IPS-15b (cell line): ENCODE data around the gene S100B.

Experiments used
- H3K27me3 ChIP-seq: one replicate; pipeline ENCODE4 v1.6.1; 2013; ENCODE audit warnings: low read length; ENCODE audit not compliant: control insufficient read depth, insufficient read depth
- H3K36me3 ChIP-seq: one replicate; pipeline ENCODE4 v1.6.1; 2013; ENCODE audit warnings: low read length; ENCODE audit not compliant: control insufficient read depth, insufficient read depth
- H3K4me1 ChIP-seq: one replicate; pipeline ENCODE4 v1.6.1; 2013; ENCODE audit warnings: mild to moderate bottlenecking, low read length; ENCODE audit not compliant: control insufficient read depth, insufficient read depth
- H3K4me3 ChIP-seq: one replicate; pipeline ENCODE4 v1.5.1; 2013; ENCODE audit warnings: low read depth, low read length
- H3K9ac ChIP-seq: one replicate; pipeline ENCODE4 v1.6.1; 2013; ENCODE audit warnings: low read depth, mild to moderate bottlenecking, low read length
- H3K9me3 ChIP-seq: one replicate; pipeline ENCODE4 v1.6.1; 2013; ENCODE audit warnings: mild to moderate bottlenecking, low read length; ENCODE audit not compliant: control insufficient read depth, insufficient read depth

Gene S100B

DNA sequence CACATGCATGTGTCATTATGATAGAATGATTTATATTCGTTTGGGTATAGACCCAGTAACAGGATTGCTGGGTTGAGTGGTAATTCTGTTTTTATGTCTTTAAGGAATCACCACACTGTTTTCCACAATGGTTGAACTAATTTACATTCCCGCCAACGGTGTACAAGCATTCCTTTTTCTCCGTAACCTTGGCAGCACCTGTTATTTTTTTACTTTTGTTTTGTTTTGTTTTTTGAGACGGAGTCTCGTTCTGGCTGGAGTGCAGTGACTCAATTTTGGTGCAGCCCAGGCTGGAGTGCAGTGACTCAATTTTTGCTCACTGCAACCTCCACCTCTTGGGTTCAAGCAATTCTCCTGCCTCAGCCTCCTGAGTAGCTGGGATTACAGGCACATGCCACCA is 8.5 kb upstream of the S100B start:
- no peak overlapping the region for H3K4me3 ChIP-seq
- no peaks in the 10 kb centered on the region for H3K36me3 ChIP-seq
- H3K27me3 ChIP-seq = no peaks in the 10 kb centered on the region
- no peak overlapping the region for H3K9ac ChIP-seq
- H3K9me3 ChIP-seq = peaks cover 3% of the 10 kb centered on the region
- no peaks in the 10 kb centered on the region for H3K4me1 ChIP-seq

DNA sequence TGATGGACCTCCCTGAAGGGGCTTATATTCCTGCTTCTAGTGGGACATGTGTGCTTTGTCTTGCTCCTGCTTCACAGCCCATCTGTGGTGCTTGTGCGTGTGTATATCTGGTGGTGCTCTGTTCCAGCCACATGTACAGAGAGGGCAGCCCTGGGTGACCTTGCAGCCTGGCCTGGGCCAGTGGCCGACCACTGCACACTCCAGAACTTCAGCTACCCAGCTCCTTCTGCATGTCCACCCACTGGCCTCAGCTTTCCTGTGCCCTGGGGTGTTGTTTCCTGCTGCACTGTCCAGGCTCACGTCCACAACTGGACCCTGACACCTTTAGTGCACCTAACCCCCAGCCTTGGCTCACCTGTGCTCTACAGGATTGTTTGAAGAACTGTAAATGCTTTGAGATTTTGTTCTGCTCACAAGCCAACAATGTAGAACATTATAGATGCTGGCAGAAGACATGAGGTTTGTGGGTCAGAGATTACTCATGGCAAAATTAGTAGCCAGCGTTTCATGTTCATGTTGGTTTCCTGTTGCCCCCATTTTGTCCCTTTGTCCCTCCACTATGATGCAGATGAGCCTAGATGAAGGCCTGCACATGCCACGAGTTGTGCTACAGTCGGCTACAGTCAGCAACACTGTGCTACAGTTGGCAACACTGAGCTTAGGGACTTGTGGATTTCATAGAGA is 5.3 kb upstream of the S100B start:
- Histone ChIP-seq H3K4me1 (peaks cover 3% of the 10 kb centered on the region), H3K27me3 (no peaks in the 10 kb centered on the region), H3K4me3 (no peak overlapping the region), H3K36me3 (no peaks in the 10 kb centered on the region), H3K9me3 (peaks cover 3% of the 10 kb centered on the region), H3K9ac (no peak overlapping the region)

DNA sequence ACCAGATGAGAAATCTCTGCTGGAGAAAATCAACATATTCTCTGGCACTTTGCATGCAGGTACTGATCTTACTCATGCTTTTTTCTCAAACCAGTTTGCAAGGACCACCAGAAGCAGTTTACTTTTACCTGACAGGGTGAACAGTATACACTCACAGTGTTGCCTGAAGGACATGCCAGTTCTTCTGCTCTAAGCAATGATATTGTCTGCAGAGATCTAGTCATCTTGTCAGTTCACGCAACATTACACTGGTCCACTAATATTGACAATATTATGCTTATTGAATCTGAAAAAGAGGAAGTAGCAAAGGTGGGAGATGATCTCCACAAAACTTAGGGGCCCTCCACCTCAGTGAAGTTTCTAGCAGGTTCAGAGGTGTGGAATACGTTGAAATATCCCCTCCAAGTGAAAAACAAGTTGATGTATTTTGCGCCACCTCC is 3.8 kb upstream of the S100B start:
- H3K9me3 ChIP-seq = peaks cover 3% of the 10 kb centered on the region
- H3K4me3 ChIP-seq = no peak overlapping the region
- peaks cover 10% of the 10 kb centered on the region for H3K4me1 ChIP-seq
- H3K9ac ChIP-seq = no peak overlapping the region
- no peaks in the 10 kb centered on the region for H3K36me3 ChIP-seq
- no peaks in the 10 kb centered on the region for H3K27me3 ChIP-seq

DNA sequence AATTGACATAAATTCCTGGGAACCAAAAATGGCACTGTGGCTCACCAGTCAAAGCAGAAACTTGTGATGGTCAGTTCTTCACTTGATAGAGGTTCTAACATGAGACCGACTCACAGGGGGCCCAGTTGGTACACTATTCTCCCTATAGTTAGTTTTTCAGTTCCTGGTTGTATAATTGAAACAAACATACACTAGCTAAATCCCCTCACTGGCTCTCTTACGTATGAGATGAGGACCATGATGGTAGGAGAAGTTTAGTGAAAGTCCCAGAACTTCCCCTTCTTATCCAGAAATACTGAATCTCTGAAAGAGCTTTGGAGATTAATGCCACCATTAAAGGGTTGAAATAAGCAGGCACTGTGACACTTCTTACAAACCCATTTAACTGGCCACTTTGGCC is 2.8 kb upstream of the S100B start:
- peaks cover 12% of the 10 kb centered on the region for H3K4me1 ChIP-seq
- H3K36me3 ChIP-seq = no peaks in the 10 kb centered on the region
- H3K27me3 ChIP-seq = no peaks in the 10 kb centered on the region
- no peak overlapping the region for H3K4me3 ChIP-seq
- peaks cover 3% of the 10 kb centered on the region for H3K9me3 ChIP-seq
- H3K9ac ChIP-seq = no peak overlapping the region

DNA sequence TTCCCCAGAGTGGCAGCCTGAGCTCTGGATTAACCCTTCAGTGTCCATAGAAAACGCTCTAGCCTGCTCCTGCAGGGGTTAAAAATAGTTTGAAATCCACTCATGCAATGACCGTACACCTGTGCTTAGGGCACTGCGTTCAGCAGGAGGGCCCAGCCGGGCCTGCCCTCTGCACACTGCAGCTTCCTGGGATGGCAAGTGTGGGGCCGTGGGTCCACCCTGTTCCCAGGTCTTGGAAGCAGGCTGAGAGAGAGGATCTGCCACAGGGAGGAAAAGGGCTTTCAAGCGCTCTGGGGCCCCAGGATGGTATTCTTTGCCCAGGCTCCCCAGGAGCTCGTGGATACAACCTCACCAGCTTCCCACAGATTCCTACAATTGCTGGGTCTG is 1.5 kb upstream of the S100B start:
- Histone ChIP-seq H3K27me3 (no peaks in the 10 kb centered on the region), H3K4me1 (peaks cover 18% of the 10 kb centered on the region)

DNA sequence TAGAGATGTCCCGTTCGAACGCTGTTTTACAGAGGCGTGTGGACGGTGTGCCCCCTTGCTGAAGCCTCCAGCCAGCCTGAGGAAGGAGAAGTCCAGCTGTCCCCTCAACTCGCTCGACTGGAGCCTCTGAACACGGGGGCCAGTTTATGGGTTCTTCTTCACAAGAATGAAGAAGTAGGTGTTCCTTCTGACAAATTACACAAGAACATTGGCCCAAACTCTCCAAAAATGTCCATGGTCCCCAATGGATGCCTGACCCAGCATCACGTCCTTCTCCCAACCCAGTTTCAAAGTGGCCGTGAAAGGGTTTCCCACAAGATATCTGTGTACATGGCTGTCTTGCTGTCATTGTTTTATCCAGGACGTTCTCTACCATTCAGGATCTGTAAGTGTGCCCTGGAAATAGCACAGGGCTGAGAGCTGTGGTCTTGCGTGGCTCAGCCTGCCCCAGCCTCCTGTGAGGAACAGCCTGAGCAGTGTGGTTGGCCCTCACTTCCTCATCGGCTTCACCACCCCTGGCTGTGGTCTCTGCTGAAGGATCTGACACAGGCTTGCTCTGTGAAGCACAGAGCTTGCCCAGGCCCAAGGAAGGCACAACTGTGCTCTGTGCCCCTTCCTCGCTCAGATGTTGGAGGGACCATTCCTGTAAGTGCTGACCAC is 1.0 kb upstream of the S100B start:
- no peaks in the 10 kb centered on the region for H3K36me3 ChIP-seq
- H3K9me3 ChIP-seq = peaks cover 3% of the 10 kb centered on the region
- peaks cover 18% of the 10 kb centered on the region for H3K4me1 ChIP-seq
- H3K27me3 ChIP-seq = no peaks in the 10 kb centered on the region
- H3K9ac ChIP-seq = no peak overlapping the region
- H3K4me3 ChIP-seq = no peak overlapping the region

More for the DNA sequence above, 1.5 kb upstream of the S100B start:
- no peak overlapping the region for H3K9ac ChIP-seq
- H3K9me3 ChIP-seq = peaks cover 3% of the 10 kb centered on the region
- no peaks in the 10 kb centered on the region for H3K36me3 ChIP-seq
- no peak overlapping the region for H3K4me3 ChIP-seq

DNA sequence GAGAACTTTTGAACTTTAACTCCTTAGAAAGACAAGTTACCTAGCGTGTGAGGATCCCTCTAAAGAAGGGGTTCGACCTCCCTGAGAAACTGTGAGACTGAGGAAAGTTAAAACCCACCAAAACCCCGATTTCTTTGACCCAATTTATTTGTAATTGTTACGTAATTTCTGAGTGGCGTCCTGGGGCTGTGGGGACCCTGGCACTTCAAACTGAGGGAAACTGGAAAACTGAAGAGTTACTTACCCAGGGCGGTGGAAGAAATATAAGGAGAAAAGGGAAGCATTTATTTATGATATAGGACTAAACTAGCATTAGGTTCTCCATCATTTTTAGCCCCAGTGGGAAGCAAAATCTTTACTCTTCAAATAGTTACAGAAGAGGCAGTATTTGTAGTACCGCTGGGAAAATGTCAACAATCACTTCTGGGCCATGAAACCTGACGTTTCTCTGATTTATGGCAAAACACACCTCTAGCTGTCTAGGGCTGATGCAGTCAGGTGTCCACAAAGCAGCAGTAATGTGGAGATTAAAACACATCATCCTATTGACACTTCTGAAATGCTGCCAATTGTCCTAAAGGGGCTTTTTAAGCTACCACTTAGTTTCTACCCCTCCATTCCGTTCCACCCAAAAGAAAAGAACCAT is 430 bp downstream of the S100B start:
- peaks cover 18% of the 10 kb centered on the region for H3K4me1 ChIP-seq
- H3K9ac ChIP-seq = no peak overlapping the region
- no peaks in the 10 kb centered on the region for H3K36me3 ChIP-seq
- no peaks in the 10 kb centered on the region for H3K27me3 ChIP-seq
- no peak overlapping the region for H3K4me3 ChIP-seq
- no peaks in the 10 kb centered on the region for H3K9me3 ChIP-seq

DNA sequence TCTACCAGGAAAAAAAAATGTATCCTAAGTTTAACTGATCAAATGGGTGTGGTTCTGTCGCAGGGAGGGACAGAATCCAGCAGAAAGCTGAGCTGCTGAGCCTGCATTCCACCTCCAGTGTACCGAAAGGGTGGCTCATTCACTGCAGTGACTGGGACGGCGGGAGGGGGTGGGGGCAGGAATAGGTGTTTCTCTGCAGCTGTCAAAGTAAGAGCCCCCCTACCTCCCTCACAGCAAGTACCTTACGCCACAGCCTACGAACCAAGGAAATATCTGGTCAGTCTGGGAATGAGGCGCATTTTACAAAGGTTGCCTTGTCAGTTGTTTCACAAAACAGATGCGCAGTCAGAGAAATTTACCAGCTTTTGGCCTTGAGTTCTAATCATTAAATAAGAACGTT is 1.7 kb downstream of the S100B start:
- Histone ChIP-seq H3K9me3 (no peaks in the 10 kb centered on the region), H3K4me1 (peaks cover 18% of the 10 kb centered on the region), H3K36me3 (no peaks in the 10 kb centered on the region), H3K27me3 (no peaks in the 10 kb centered on the region), H3K9ac (no peak overlapping the region), H3K4me3 (no peak overlapping the region)

DNA sequence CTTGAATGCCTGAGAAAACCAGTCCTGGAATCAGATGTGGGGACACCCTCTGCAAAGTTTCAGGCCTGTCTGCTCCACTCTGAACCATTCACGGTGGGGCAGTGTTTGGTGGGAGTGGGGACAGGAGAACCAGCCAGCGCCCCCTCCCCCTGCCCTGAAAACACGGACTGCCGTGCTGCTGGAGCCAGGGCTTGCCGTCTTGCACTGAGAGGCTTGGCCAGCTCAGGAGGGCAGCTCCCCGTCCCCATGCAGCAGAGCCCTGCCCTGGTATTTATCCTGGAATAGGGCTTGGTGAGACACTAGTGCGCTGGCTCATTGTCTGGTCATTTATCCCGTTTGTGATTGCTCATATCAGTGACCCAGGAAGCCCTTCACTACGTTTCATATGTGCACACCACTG is 3.9 kb downstream of the S100B start:
- peaks cover 18% of the 10 kb centered on the region for H3K4me1 ChIP-seq
- H3K9me3 ChIP-seq = peaks cover 3% of the 10 kb centered on the region
- no peaks in the 10 kb centered on the region for H3K36me3 ChIP-seq
- H3K27me3 ChIP-seq = no peaks in the 10 kb centered on the region
- H3K9ac ChIP-seq = no peak overlapping the region
- no peak overlapping the region for H3K4me3 ChIP-seq

DNA sequence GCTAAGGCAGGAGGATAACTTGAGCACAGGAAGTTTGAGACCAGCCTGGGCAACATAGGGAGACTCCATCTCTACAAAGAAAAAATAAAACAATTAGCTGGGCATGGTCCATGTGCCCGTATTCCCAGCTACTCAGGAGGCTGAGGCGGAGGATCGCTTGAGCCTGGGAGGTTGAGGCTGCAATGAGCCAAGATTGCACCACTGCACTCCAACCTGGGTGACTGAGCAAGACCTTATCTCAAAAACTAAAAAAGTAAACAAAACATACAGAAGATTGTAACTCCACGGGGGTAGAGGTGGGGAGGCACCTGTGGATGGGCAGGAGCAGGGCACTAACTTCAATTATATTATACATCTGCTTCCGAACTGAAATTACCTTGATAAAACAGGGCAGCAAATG is 4.6 kb downstream of the S100B start:
- no peak overlapping the region for H3K4me3 ChIP-seq
- H3K9ac ChIP-seq = no peak overlapping the region
- no peaks in the 10 kb centered on the region for H3K36me3 ChIP-seq
- H3K9me3 ChIP-seq = peaks cover 3% of the 10 kb centered on the region
- H3K4me1 ChIP-seq = peaks cover 16% of the 10 kb centered on the region
- H3K27me3 ChIP-seq = no peaks in the 10 kb centered on the region

DNA sequence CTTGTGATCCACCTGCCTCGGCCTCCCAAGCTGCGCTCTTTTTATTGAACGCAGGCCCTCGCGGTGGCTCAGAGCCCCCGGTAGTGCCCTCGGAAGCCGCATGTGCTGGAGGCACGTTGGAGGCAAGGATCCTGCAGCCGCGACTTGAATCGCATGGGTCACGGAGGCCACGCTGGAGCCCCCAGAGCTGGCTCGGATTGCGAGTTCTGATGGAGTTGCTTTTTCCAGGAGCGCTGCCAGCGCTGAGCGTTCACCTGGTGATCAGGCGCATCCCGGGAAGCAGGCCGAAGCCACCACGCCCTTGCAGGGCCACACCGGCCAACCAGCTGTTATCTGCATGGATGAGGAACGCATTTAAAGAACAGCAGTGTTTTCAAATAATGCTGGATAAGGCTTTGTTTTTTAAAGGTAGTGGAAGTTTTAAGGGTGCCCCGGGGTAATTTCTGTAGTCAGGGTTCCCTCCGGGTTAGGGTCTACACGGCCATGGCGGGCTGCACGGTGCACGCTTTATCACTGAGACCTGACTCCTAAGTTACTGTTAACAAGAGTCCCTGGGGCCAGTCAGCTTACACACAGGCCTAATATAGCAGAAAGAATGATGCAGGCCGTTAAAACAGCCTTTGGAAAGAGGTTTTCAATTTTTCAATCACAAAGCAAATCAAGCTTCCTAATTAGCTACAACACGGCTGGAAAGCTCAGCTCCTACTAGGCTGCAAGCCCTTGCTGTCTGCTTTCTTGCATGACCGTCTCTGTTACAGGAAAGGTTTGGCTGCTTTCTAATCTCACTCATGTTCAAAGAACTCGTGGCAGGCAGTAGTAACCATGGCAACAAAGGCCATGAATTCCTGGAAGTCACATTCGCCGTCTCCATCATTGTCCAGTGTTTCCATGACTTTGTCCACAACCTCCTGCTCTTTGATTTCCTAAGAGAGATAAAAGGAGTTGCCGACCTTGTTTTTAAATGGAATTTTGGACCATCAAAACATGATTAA is 6.0 kb downstream of the S100B start:
- H3K9ac ChIP-seq = no peak overlapping the region
- H3K27me3 ChIP-seq = no peaks in the 10 kb centered on the region
- H3K36me3 ChIP-seq = no peaks in the 10 kb centered on the region
- peaks cover 8% of the 10 kb centered on the region for H3K4me1 ChIP-seq
- H3K9me3 ChIP-seq = peaks cover 3% of the 10 kb centered on the region
- no peak overlapping the region for H3K4me3 ChIP-seq
